OCI-LY7 (cell line): ENCODE data around the gene STAG3. TPM values are rescaled to one million over a fixed set of nuclear protein-coding genes. Genes with fewer than 3 reads are reported as not detected.

ENCODE experiments used
- BruUV-seq: library from RNA; stranded (reverse); fragments of 400-500 nt; replicated peaks from 2 replicates; lab custom pipeline; 2021; lab: Mats Ljungman, UMichigan
- CTCF ChIA-PET: fragments of 300-600 bp; sonication (Branson Sonifier 250); formaldehyde crosslinking; loops from one replicate; lab custom pipeline; 2022; ENCODE audit warnings: antibody characterized with exemption; ENCODE audit not compliant: unreplicated experiment; lab: Charles Lee
- POLR2A ChIA-PET: fragments of 300-600 bp; sonication (Branson Sonifier 250); formaldehyde crosslinking; loops from one replicate; lab custom pipeline; 2022; ENCODE audit warnings: antibody characterized with exemption; lab: Charles Lee
- DNase-seq: peaks from one replicate; pipeline ENCODE4 v3.0.0-alpha.2; 2015; ENCODE audit warnings: low spot score
- H2AFZ ChIP-seq: fragments of 200-600 bp; sonication (generic), shearing (Covaris generic); 2 replicates; pipeline ENCODE4 v1.6.1; 2014; ENCODE audit warnings: mild to moderate bottlenecking, antibody characterized with exemption, low read length, moderate library complexity
- H3K27ac ChIP-seq: fragments of 200-600 bp; sonication (generic); 2 replicates; pipeline ENCODE4 v1.5.1; 2014; ENCODE audit warnings: mixed run types, low read depth, mild to moderate bottlenecking, moderate library complexity, low read length, inconsistent platforms; ENCODE audit not compliant: poor library complexity, severe bottlenecking
- H3K36me3 ChIP-seq: fragments of 200-600 bp; sonication (generic); 2 replicates; pipeline ENCODE4 v1.6.1; 2014; ENCODE audit warnings: mild to moderate bottlenecking, antibody characterized with exemption, low read length, moderate library complexity, mixed read lengths; ENCODE audit not compliant: insufficient read depth
- H3K4me1 ChIP-seq: fragments of 200-600 bp; sonication (generic); 2 replicates; pipeline ENCODE4 v1.5.1; 2014; ENCODE audit warnings: mild to moderate bottlenecking, low read length; ENCODE audit not compliant: insufficient read depth, poor library complexity, severe bottlenecking
- H3K4me2 ChIP-seq: fragments of 200-600 bp; sonication (generic); 2 replicates; pipeline ENCODE4 v1.6.1; 2014; ENCODE audit warnings: mild to moderate bottlenecking, low read length
- H3K4me3 ChIP-seq: fragments of 200-600 bp; sonication (generic); 2 replicates; pipeline ENCODE4 v1.5.1; 2014; ENCODE audit warnings: mild to moderate bottlenecking, low read depth, low read length; ENCODE audit not compliant: poor library complexity, severe bottlenecking
- H3K79me2 ChIP-seq: fragments of 200-600 bp; sonication (generic); 2 replicates; pipeline ENCODE4 v1.6.1; 2016; ENCODE audit warnings: low read depth, mild to moderate bottlenecking, low read length, moderate library complexity, mixed read lengths; ENCODE audit not compliant: insufficient read depth
- H3K9me2 ChIP-seq: fragments of 200-600 bp; sonication (generic); 2 replicates; pipeline ENCODE4 v1.6.1; 2016; ENCODE audit warnings: mild to moderate bottlenecking, low read length, mixed read lengths; ENCODE audit not compliant: insufficient read depth
- H3K9me3 ChIP-seq: fragments of 200-600 bp; sonication (generic); 2 replicates; pipeline ENCODE4 v1.6.1; 2014; ENCODE audit warnings: mild to moderate bottlenecking, mixed run types, low read length, mixed read lengths
- H4K20me1 ChIP-seq: fragments of 200-600 bp; sonication (generic); 2 replicates; pipeline ENCODE4 v1.6.1; 2014; ENCODE audit warnings: mild to moderate bottlenecking, antibody characterized with exemption, low read length, moderate library complexity, mixed read lengths; ENCODE audit not compliant: insufficient read depth
- EZH2phosphoT487 ChIP-seq: fragments of 200-600 bp; sonication (generic); IDR thresholded peaks from 2 replicates; pipeline ENCODE4 v1.6.1; 2018; ENCODE audit warnings: low read depth, borderline replicate concordance, mild to moderate bottlenecking, mixed run types, antibody characterized with exemption, low read length, moderate library complexity, mixed read lengths
- intact Hi-C: fragments of 100-400 bp; cut with micrococcal nuclease; formaldehyde crosslinking; loops from one replicate; pipeline ENCODE4 v1.10.0; 2022; ENCODE audit not compliant: unreplicated experiment
- total RNA-seq, 2 experiments: library from RNA; depleted of rRNA in 1 of 2; stranded (reverse); fragments of >200 nt in 1 of 2; shearing (Covaris generic) in 1 of 2; gene quantifications; 2 replicates each; pipeline ENCODE4 v1.2.3, GENCODE V29; 2014 to 2022
- TF ChIP-seq, protein P1 (sequence below): fragments of 200-600 bp; sonication (generic); conservative IDR thresholded peaks from 2 replicates; pipeline ENCODE4 v1.5.1; 2014; ENCODE audit warnings: mild to moderate bottlenecking, antibody characterized with exemption, low read length, moderate library complexity, mixed read lengths

STAG3 gene
- total RNA-seq, 2 experiments from 2014 or later: 70.2 to 82.8 TPM

DNA sequence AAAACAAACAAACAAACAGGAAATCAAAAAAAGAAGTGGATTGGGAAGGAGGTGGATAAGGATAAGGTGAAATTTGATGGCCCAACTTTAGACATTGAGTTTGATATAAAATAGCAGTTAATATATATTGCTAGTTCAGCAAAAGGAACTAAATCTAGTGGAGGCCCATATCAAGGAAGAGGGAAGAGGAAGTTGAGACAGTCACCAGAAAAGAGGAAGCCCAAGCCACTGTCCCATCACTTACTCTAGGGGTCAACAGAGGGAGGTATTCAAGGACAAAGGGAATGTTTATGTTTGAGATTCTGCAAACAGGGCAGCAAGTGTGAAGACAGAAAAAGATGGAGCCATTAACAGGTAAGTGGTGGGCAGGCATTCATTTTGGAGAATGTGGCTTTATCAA lies 25.3 kb upstream of the STAG3 start:
- POLR2A ChIA-PET: no interaction called here
- Histone ChIP-seq H3K4me2 (peak overlapping the region; percentile 69), H3K4me3 (peak overlapping the region; percentile 43), H3K9me3 (no peaks in the 10 kb centered on the region), H3K9me2 (no peaks in the 10 kb centered on the region), H3K27ac (peak overlapping the region; percentile 61), H3K4me1 (peaks cover 60% of the 10 kb centered on the region), H2AFZ (no peak overlapping the region), H3K79me2 (peaks cover 42% of the 10 kb centered on the region), H4K20me1 (peaks cover 7% of the 10 kb centered on the region; the same call in 1 of the 2 replicates), H3K36me3 (peaks cover 61% of the 10 kb centered on the region)
- CTCF ChIA-PET: no interaction called here
- TF ChIP-seq, protein P1, sequence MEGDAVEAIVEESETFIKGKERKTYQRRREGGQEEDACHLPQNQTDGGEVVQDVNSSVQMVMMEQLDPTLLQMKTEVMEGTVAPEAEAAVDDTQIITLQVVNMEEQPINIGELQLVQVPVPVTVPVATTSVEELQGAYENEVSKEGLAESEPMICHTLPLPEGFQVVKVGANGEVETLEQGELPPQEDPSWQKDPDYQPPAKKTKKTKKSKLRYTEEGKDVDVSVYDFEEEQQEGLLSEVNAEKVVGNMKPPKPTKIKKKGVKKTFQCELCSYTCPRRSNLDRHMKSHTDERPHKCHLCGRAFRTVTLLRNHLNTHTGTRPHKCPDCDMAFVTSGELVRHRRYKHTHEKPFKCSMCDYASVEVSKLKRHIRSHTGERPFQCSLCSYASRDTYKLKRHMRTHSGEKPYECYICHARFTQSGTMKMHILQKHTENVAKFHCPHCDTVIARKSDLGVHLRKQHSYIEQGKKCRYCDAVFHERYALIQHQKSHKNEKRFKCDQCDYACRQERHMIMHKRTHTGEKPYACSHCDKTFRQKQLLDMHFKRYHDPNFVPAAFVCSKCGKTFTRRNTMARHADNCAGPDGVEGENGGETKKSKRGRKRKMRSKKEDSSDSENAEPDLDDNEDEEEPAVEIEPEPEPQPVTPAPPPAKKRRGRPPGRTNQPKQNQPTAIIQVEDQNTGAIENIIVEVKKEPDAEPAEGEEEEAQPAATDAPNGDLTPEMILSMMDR: peak; percentile 35; the same call in 1 of the 2 replicates
- TF ChIP-seq EZH2phosphoT487: no peak
- intact Hi-C loops: no loop called here
- BruUV-seq: no TSS peak
- peak; percentile 51 for DNase-seq

DNA sequence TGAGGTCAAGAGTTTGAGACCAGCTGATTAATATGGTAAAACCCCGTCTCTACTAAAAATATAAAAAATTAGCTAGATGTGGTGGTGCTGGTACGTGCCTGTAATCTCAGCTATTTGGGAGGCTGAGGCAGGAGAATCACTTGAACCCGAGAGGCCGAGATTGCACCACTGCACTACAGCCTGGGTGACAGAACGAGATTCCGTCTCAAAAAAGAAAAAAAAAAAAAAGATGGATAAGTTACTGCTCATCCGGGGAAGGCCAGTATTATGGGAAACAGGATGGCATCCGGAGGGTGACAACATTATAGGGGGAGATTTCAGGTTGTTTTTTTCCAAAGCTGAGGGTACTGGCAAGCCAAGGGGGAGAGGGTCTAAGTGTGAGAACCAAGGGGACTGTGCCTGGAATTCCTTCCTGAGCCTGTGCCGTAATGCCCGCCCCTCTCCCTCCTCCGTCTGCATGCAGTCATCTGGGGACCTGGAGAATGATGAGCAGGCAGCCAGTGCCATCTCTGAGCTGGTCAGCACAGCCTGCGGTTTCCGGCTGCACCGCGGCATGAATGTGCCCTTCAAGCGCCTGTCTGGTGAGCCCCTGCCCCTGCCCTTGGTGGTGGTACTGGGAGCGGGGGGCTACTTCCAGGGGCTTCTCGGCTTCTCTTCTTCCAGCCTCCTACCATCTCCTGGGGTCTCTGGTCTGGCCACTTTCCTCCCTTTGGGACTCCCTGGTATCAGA lies 24.6 kb upstream of the STAG3 start:
- H3K79me2 ChIP-seq: peaks cover 48% of the 10 kb centered on the region
- peak overlapping the region; percentile 69 for H3K4me2 ChIP-seq
- H3K27ac ChIP-seq: peak overlapping the region; percentile 61
- no peaks in the 10 kb centered on the region for H3K9me2 ChIP-seq
- ChIA-PET POLR2A (no interaction called here), CTCF (no interaction called here)
- peaks cover 10% of the 10 kb centered on the region; the same call in 1 of the 2 replicates for H4K20me1 ChIP-seq
- TSS peak; percentile 50 for BruUV-seq
- H2AFZ ChIP-seq: no peak overlapping the region
- intact Hi-C loops: no loop called here
- H3K9me3 ChIP-seq: no peaks in the 10 kb centered on the region
- H3K4me1 ChIP-seq: peaks cover 59% of the 10 kb centered on the region
- no peak overlapping the region for H3K4me3 ChIP-seq
- H3K36me3 ChIP-seq: peaks cover 63% of the 10 kb centered on the region
- TF ChIP-seq, protein P1: no peak; the same call in 1 of the 2 replicates
- TF ChIP-seq EZH2phosphoT487: no peak
- no peak for DNase-seq
